Kidney (tissue), 14 donors: Measurements from ENCODE around the gene BMP3. TPM values are rescaled to one million over a fixed set of nuclear protein-coding genes. Genes with fewer than 3 reads are reported as not detected.

Experiments used
- DNase-seq, 5 donors: peaks; one replicate each; pipeline ENCODE4 v3.0.0-alpha.2; 2013 to 2020
- FAIRE-seq: peaks from 2 replicates; lab custom pipeline; 2012; peaks lifted over from hg19 to GRCh38; lab: Jason Lieb, UNC
- H3K27ac ChIP-seq, 2 donors: one replicate each; pipeline ENCODE4 v1.7.0; 2013; ENCODE audit warnings: low read depth in 2 of 2, low read length in 2 of 2, inconsistent platforms in 1 of 2
- H3K27me3 ChIP-seq: one replicate; pipeline ENCODE4 v1.7.1; 2013; ENCODE audit warnings: low read length, inconsistent platforms; ENCODE audit not compliant: control insufficient read depth, insufficient read depth
- H3K36me3 ChIP-seq, 3 donors: one replicate each; pipeline versions ENCODE4 v1.7.0 to v1.7.1; 2013; ENCODE audit warnings: low read length in 3 of 3, control low read depth in 1 of 3, inconsistent platforms in 1 of 3; ENCODE audit not compliant: insufficient read depth in 3 of 3, control insufficient read depth in 2 of 3
- H3K4me1 ChIP-seq, 3 donors: one replicate each; pipeline versions ENCODE4 v1.7.0 to v1.7.1; 2013; ENCODE audit warnings: low read length in 3 of 3, inconsistent platforms in 1 of 3, low read depth in 1 of 3; ENCODE audit not compliant: control insufficient read depth in 2 of 3, insufficient read depth in 2 of 3
- H3K4me3 ChIP-seq, 3 donors: one replicate each; pipeline versions ENCODE4 v1.7.0 to v1.8.1; 2013; ENCODE audit warnings: low read length in 3 of 3, control low read depth in 1 of 3, inconsistent platforms in 1 of 3
- H3K9ac ChIP-seq, 3 donors: one replicate each; pipeline versions ENCODE4 v1.7.0 to v1.7.1; 2013; ENCODE audit warnings: low read length in 3 of 3, control low read depth in 1 of 3, inconsistent platforms in 1 of 3
- H3K9me3 ChIP-seq, 3 donors: one replicate each; pipeline versions ENCODE4 v1.7.0 to v1.7.1; 2013; ENCODE audit warnings: low read length in 3 of 3, control low read depth in 1 of 3, inconsistent platforms in 1 of 3; ENCODE audit not compliant: control insufficient read depth in 2 of 3, insufficient read depth in 1 of 3
- CTCF ChIP-seq: IDR thresholded peaks from 3 replicates; pipeline ENCODE4 v1.5.1; 2012; ENCODE audit warnings: mild to moderate bottlenecking, moderate library complexity, borderline replicate concordance; ENCODE audit not compliant: insufficient read depth; ENCODE audit errors: extremely low read depth
- intact Hi-C: fragments of 100-400 bp; cut with DNase I; formaldehyde crosslinking; loops from one replicate; pipeline ENCODE4 v1.11.1; 2022
- polyA plus RNA-seq: library from polyadenylated mRNA; stranded (reverse); fragments of 350-450 nt; fragmentation: Illumina TruSeq; extraction: RNeasy Lipid Tissue Mini Kit (QIAGEN cat#74804); gene quantifications from one replicate; pipeline ENCODE4 v1.2.3, GENCODE V29; 2014; ENCODE audit warnings: low read depth, low replicate concordance; ENCODE audit not compliant: insufficient read depth
- total RNA-seq: library from RNA; stranded (reverse); fragmentation: NEBNext Ultra II Directional; extraction: Animal tissue kit (Norgen Biotek cat#: 25700); gene quantifications from one replicate; pipeline ENCODE4 v1.2.1, GENCODE V29; 2021
- donor health status: control.
- donor health status: control.
- donor health status: control.
- donor health status: control.
- donor health status: control.
- donor health status: DM: yes; HTN: yes; CAD: no.
- donor health status: Normal renal cell carcinoma (clear cell type).

Gene BMP3
- total and polyA plus RNA-seq, 2 donors from 2014 or later, result 0.28 TPM; not detected in 1

GRCh38 chr4:81032771-81033684 lies 2.5 kb downstream of the BMP3 start:
- H3K9me3 ChIP-seq, result no peaks in the 10 kb centered on the region
- DNase-seq, result no peak
- intact Hi-C loops, result no loop called here
- H3K27me3 ChIP-seq, result peaks cover 5% of the 10 kb centered on the region
- no peak for FAIRE-seq
- peaks cover 0 to 5% (median 0%) of the 10 kb centered on the region in 3 donors for H3K4me1 ChIP-seq
- H3K4me3 ChIP-seq, result no peak overlapping the region
- no peak for TF ChIP-seq CTCF
- H3K36me3 ChIP-seq, result no peaks in the 10 kb centered on the region
- H3K27ac ChIP-seq, result no peak overlapping the region
- no peak overlapping the region for H3K9ac ChIP-seq

- no peak for TF ChIP-seq CTCF
- Histone ChIP-seq H3K9ac (no peak overlapping the region), H3K27ac (no peak overlapping the region), H3K4me3 (no peak overlapping the region), H3K27me3 (no peaks in the 10 kb centered on the region), H3K4me1 (no peaks in the 10 kb centered on the region), H3K9me3 (no peaks in the 10 kb centered on the region), H3K36me3 (no peaks in the 10 kb centered on the region)
- intact Hi-C loops, result no loop called here
- DNase-seq (no peak), FAIRE-seq (no peak)
Observed at GRCh38 chr4:81038636-81039350, 8.3 kb downstream of the BMP3 start.

- Histone ChIP-seq H3K36me3 (no peaks in the 10 kb centered on the region), H3K4me3 (no peak overlapping the region), H3K9ac (no peak overlapping the region), H3K27me3 (no peaks in the 10 kb centered on the region), H3K27ac (no peak overlapping the region), H3K4me1 (no peaks in the 10 kb centered on the region), H3K9me3 (no peaks in the 10 kb centered on the region)
- TF ChIP-seq CTCF, result no peak
- no peak for DNase-seq
- intact Hi-C loops, result no loop called here
- FAIRE-seq, result no peak
Observed at GRCh38 chr4:81039351-81039972, 9.0 kb downstream of the BMP3 start.
